SU-DHL-6 (cell line): ENCODE results near the gene SLC35A3.

Experiments used
- H2AFZ ChIP-seq: fragments of 200-600 bp; sonication (generic); 2 replicates; pipeline ENCODE4 v1.6.1; 2014; ENCODE audit warnings: low read depth, mild to moderate bottlenecking, moderate library complexity, mixed read lengths, antibody characterized with exemption, low read length; ENCODE audit not compliant: severe bottlenecking
- H3F3A ChIP-seq: fragments of 200-600 bp; shearing (Covaris generic); 2 replicates; pipeline ENCODE4 v1.6.0; 2016; ENCODE audit warnings: antibody characterized with exemption, mild to moderate bottlenecking; ENCODE audit not compliant: insufficient read depth
- H3K27ac ChIP-seq: fragments of 200-600 bp; sonication (generic); 2 replicates; pipeline ENCODE4 v1.5.1; 2016; ENCODE audit warnings: low read depth, mild to moderate bottlenecking, low read length, moderate library complexity, mixed read lengths
- H3K27me3 ChIP-seq: fragments of 200-600 bp; sonication (generic), shearing (Covaris generic); 2 replicates; pipeline ENCODE4 v1.6.0; 2014; ENCODE audit warnings: mild to moderate bottlenecking, low read length
- H3K36me3 ChIP-seq: fragments of 200-600 bp; sonication (generic); 2 replicates; pipeline ENCODE4 v1.6.1; 2014; ENCODE audit warnings: mild to moderate bottlenecking, low read length, mixed read lengths
- H3K4me2 ChIP-seq: fragments of 300-600, 200-600 bp; shearing (Covaris generic), sonication (generic); 2 replicates; pipeline ENCODE4 v1.6.0; 2014; ENCODE audit warnings: low read length, low read depth, mild to moderate bottlenecking; ENCODE audit not compliant: poor library complexity, severe bottlenecking
- H3K4me3 ChIP-seq: fragments of 200-600 bp; sonication (generic); 2 replicates; pipeline ENCODE4 v1.5.1; 2014; ENCODE audit warnings: antibody characterized with exemption, low read length, mild to moderate bottlenecking, mixed read lengths; ENCODE audit not compliant: insufficient read depth, poor library complexity, severe bottlenecking
- H3K79me2 ChIP-seq: fragments of 200-600 bp; sonication (generic); 2 replicates; pipeline ENCODE4 v1.6.1; 2014; ENCODE audit warnings: mild to moderate bottlenecking, low read length, moderate library complexity; ENCODE audit not compliant: insufficient read depth
- H3K9ac ChIP-seq: fragments of 200-600 bp; sonication (generic); 2 replicates; pipeline ENCODE4 v1.7.0; 2014; ENCODE audit warnings: mild to moderate bottlenecking, low read length
- H3K9me2 ChIP-seq: fragments of 200-600 bp; sonication (generic); replicated peaks from 2 replicates; pipeline ENCODE4 v1.6.1; 2014; ENCODE audit warnings: low read length; ENCODE audit not compliant: insufficient read depth
- H3K9me3 ChIP-seq: fragments of 200-600 bp; sonication (generic); 2 replicates; pipeline ENCODE4 v1.6.1; 2014; ENCODE audit warnings: low read length, mixed read lengths; ENCODE audit not compliant: insufficient read depth
- H4K20me1 ChIP-seq: fragments of 200-600 bp; sonication (generic); 2 replicates; pipeline ENCODE4 v1.6.1; 2014; ENCODE audit warnings: low read depth, mild to moderate bottlenecking, antibody characterized with exemption, low read length, moderate library complexity, mixed read lengths
- CTCF ChIP-seq: fragments of 200-600 bp; sonication (generic); IDR thresholded peaks from one replicate; pipeline ENCODE4 v1.5.1; 2017; ENCODE audit warnings: antibody characterized with exemption, mild to moderate bottlenecking, low read length, moderate library complexity; ENCODE audit not compliant: insufficient read depth, poor library complexity, severe bottlenecking
- EZH2phosphoT487 ChIP-seq: fragments of 200-600 bp; sonication (generic), shearing (Covaris generic); conservative IDR thresholded peaks from 2 replicates; pipeline ENCODE4 v1.6.1; 2018; ENCODE audit warnings: mild to moderate bottlenecking, antibody characterized with exemption, low read length, moderate library complexity, mixed read lengths

The SLC35A3 gene

GRCh38 chr1:100061681-100062080 is 91.9 kb downstream of the SLC35A3 start:
- Histone ChIP-seq H4K20me1 (0 out of 2 replicates have a peak, but pooled peaks cover 6% of the 10 kb centered on the region), H3K79me2 (peaks cover 34% of the 10 kb centered on the region), H3K9me3 (no peaks in the 10 kb centered on the region), H3K9ac (no peak overlapping the region), H3K4me2 (no peak overlapping the region), H3K27me3 (no peaks in the 10 kb centered on the region), H3K36me3 (peaks cover 53% of the 10 kb centered on the region), H3K4me3 (no peak overlapping the region), H3F3A (0 out of 2 replicates have a peak, but pooled peaks cover 7% of the 10 kb centered on the region), H2AFZ (no peak overlapping the region), H3K27ac (no peak overlapping the region), H3K9me2 (no peaks in the 10 kb centered on the region)
- no peak for TF ChIP-seq CTCF
- TF ChIP-seq EZH2phosphoT487: no peak

- H2AFZ ChIP-seq: no peak overlapping the region
- H3K27me3 ChIP-seq: no peaks in the 10 kb centered on the region
- no peaks in the 10 kb centered on the region for H3F3A ChIP-seq
- H3K27ac ChIP-seq: no peak overlapping the region
- H3K4me2 ChIP-seq: no peak overlapping the region
- H4K20me1 ChIP-seq: no peaks in the 10 kb centered on the region
- H3K9me2 ChIP-seq: no peaks in the 10 kb centered on the region
- H3K4me3 ChIP-seq: no peak overlapping the region
- H3K79me2 ChIP-seq: peaks cover 15% of the 10 kb centered on the region
- no peaks in the 10 kb centered on the region for H3K9me3 ChIP-seq
- no peak overlapping the region for H3K9ac ChIP-seq
- peaks cover 47% of the 10 kb centered on the region for H3K36me3 ChIP-seq
- no peak for TF ChIP-seq CTCF
- TF ChIP-seq EZH2phosphoT487: no peak
Measured at GRCh38 chr1:100065183-100065968, 95.6 kb downstream of the SLC35A3 start.

DNA sequence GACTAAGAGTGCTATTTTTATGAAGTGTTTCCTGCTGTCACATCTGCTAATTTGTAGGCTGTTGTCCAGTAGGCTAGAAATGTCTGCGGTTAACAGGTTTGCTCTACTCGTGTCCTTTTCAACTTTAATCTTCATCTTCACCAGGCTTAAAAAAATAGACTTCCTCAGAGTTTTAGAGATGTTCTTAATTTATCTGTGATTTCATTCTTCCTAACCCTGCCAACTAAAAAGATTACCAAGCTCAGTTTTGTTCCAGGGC is 96.1 kb downstream of the SLC35A3 start:
- no peaks in the 10 kb centered on the region for H3F3A ChIP-seq
- peaks cover 10% of the 10 kb centered on the region for H3K79me2 ChIP-seq
- H3K27me3 ChIP-seq: no peaks in the 10 kb centered on the region
- no peak overlapping the region for H3K4me2 ChIP-seq
- H3K27ac ChIP-seq: no peak overlapping the region
- H3K4me3 ChIP-seq: no peak overlapping the region
- TF ChIP-seq EZH2phosphoT487 (no peak), CTCF (no peak)
- no peak overlapping the region for H2AFZ ChIP-seq
- H3K36me3 ChIP-seq: peaks cover 46% of the 10 kb centered on the region; the same call in 1 of the 2 replicates
- H4K20me1 ChIP-seq: no peaks in the 10 kb centered on the region
- H3K9me2 ChIP-seq: no peaks in the 10 kb centered on the region
- H3K9ac ChIP-seq: no peak overlapping the region
- no peaks in the 10 kb centered on the region for H3K9me3 ChIP-seq
